ENCODE results near the gene ACOXL.

GRCh38 chr2:111135910-111136297 lies 403.5 kb downstream of the ACOXL start:
- TF ChIP-seq, protein P1, sequence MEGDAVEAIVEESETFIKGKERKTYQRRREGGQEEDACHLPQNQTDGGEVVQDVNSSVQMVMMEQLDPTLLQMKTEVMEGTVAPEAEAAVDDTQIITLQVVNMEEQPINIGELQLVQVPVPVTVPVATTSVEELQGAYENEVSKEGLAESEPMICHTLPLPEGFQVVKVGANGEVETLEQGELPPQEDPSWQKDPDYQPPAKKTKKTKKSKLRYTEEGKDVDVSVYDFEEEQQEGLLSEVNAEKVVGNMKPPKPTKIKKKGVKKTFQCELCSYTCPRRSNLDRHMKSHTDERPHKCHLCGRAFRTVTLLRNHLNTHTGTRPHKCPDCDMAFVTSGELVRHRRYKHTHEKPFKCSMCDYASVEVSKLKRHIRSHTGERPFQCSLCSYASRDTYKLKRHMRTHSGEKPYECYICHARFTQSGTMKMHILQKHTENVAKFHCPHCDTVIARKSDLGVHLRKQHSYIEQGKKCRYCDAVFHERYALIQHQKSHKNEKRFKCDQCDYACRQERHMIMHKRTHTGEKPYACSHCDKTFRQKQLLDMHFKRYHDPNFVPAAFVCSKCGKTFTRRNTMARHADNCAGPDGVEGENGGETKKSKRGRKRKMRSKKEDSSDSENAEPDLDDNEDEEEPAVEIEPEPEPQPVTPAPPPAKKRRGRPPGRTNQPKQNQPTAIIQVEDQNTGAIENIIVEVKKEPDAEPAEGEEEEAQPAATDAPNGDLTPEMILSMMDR (IDR thresholded peaks at IDR 0.05): no peak
- TF ChIP-seq POLR2A (IDR thresholded peaks at IDR 0.05): no peak
